ENCODE data around the gene PTGDR2. TPM values are rescaled to one million over a fixed set of nuclear protein-coding genes. Genes with fewer than 3 reads are reported as not detected.

Gene PTGDR2
- total RNA-seq, 1 donor from 2014 or later = not detected

DNA sequence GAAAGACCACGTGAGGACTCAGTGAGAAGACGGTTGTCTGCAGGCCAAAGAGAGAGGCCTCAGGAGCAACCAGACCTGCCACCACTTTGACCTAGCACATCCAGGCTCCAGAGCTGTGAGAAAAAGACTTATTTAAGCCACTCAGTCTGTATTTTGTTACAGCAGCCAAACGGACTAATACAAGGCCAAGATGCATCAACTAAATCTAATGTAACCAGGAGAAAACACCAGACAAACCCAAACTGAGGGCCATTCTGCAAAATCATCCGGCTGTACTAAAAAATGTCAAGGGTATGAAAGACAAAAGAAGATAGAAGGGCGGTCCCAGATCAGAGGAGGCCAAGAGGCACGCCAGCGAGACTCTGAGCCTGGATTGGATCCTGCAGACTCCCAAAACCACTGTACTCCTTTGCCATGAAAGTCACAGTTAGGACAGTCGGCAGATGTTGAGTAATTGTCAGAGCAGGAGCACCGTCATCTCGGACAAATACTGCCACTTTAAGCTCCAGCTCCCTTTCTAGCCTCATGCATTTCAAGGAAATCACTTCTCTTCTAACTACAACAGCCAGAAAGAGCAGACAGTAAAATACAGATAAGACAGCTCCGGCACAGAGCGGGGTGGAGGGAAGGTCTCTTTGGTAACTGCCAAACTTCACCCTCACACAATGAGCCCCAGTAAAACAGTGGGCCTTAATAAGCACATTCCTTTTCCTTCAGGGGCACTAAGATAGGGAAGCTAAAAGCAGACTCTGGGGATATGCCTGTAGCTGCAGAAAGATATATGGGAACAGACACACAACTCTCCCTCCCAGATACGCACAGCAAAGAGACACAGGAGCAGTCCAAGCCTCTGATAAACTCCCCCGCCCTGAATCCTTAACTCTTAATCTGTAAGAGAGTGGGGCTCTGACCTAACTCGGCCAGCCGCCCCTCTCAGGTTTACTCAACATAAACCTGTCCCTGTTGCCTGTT lies 8.1 kb upstream of the PTGDR2 start:
- Histone ChIP-seq H3K4me3 (ENCODE audit: low read depth, low read length) (no peak overlapping the region), H3K36me3 (ENCODE audit: control insufficient read depth, insufficient read depth, low read length) (no peaks in the 10 kb centered on the region), H3K27me3 (ENCODE audit: control insufficient read depth, insufficient read depth, low read length) (no peaks in the 10 kb centered on the region)
- TF ChIP-seq, protein P1, sequence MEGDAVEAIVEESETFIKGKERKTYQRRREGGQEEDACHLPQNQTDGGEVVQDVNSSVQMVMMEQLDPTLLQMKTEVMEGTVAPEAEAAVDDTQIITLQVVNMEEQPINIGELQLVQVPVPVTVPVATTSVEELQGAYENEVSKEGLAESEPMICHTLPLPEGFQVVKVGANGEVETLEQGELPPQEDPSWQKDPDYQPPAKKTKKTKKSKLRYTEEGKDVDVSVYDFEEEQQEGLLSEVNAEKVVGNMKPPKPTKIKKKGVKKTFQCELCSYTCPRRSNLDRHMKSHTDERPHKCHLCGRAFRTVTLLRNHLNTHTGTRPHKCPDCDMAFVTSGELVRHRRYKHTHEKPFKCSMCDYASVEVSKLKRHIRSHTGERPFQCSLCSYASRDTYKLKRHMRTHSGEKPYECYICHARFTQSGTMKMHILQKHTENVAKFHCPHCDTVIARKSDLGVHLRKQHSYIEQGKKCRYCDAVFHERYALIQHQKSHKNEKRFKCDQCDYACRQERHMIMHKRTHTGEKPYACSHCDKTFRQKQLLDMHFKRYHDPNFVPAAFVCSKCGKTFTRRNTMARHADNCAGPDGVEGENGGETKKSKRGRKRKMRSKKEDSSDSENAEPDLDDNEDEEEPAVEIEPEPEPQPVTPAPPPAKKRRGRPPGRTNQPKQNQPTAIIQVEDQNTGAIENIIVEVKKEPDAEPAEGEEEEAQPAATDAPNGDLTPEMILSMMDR (IDR thresholded peaks at IDR 0.05; ENCODE audit: insufficient read depth, low read length, poor library complexity, severe bottlenecking) = no peak
- DNase-seq (ENCODE audit: low read depth) = no peak

DNA sequence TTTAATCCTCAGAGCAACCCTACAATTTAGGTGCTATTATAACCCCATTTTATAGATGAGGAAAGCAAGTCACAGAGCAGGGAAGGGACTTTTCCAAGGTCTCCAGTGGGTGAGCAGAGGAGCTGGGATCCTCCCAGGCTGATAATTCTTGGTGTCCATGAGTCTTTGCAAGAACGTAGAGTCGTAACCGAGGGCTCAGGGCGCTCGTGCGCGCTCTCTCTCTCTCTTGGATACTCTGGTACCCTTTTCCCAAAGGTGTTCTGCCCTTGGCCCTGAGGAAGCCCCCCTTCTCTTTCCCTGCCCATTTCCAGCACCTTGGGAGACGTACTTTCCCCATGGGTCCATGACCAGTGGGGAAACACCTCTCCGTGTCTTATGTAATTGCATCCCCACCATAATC lies 6.4 kb upstream of the PTGDR2 start:
- DNase-seq (ENCODE audit: low read depth) = no peak
- TF ChIP-seq, protein P1 (IDR thresholded peaks at IDR 0.05; ENCODE audit: insufficient read depth, low read length, poor library complexity, severe bottlenecking) = no peak
- no peak overlapping the region for H3K4me3 ChIP-seq (ENCODE audit: low read depth, low read length)
- H3K36me3 ChIP-seq (ENCODE audit: control insufficient read depth, insufficient read depth, low read length) = no peaks in the 10 kb centered on the region
- no peaks in the 10 kb centered on the region for H3K27me3 ChIP-seq (ENCODE audit: control insufficient read depth, insufficient read depth, low read length)

DNA sequence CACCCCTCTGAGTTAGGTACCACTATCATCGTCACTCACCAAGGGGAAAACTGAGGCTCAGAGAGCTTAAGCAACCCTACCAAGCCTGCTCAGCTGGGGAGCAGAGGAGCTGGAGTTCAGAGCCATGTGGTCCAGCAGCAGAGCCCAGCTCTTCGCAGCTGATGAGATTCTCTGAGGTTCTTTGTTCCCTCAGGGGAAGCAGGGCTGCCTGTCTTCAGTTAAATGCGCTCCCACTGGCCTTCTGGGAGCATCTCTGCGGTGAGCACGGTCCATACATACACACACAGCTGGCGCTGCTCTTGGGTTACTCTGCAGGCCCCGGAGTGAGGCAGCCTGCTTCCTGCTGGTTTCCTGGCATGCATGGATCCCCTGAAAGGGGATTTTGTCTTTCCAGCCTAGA lies 5.2 kb upstream of the PTGDR2 start:
- H3K27me3 ChIP-seq (ENCODE audit: control insufficient read depth, insufficient read depth, low read length) = no peaks in the 10 kb centered on the region
- H3K36me3 ChIP-seq (ENCODE audit: control insufficient read depth, insufficient read depth, low read length) = no peaks in the 10 kb centered on the region
- no peak overlapping the region for H3K4me3 ChIP-seq (ENCODE audit: low read depth, low read length)
- TF ChIP-seq, protein P1 (IDR thresholded peaks at IDR 0.05; ENCODE audit: insufficient read depth, low read length, poor library complexity, severe bottlenecking) = no peak
- DNase-seq (ENCODE audit: low read depth) = no peak

DNA sequence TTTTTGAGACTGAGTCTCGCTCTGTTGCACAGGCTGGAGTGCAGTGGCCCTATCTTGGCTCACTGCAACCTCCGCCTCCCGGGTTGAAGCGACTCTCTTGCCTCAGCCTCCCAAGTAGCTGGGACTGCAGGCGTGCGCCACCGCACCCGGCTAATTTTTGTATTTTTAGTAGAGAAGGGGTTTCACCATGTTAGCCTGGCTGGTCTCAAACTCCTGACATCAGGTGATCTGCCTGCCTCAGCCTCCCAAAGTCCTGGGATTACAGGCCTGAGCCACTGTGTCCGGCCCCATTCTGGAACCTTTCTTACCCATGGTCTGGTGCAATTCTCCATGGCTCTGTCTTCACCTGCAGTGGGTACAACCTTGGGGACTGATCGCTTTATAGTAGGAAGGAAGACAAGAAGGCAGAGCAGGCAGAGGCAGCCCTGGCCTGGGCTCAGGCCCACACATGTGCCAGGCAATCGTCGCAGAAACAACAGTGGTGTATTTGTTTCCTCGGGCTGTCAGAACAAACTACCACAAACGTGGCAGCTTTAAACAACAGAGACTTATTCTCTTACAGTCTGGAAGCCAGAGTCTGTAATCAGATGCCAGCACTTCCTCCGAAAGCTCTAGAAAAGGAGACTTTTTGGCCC lies 4.0 kb upstream of the PTGDR2 start:
- H3K4me3 ChIP-seq (ENCODE audit: low read depth, low read length) = no peak overlapping the region
- DNase-seq (ENCODE audit: low read depth) = no peak
- TF ChIP-seq, protein P1 (IDR thresholded peaks at IDR 0.05; ENCODE audit: insufficient read depth, low read length, poor library complexity, severe bottlenecking) = no peak
- H3K36me3 ChIP-seq (ENCODE audit: control insufficient read depth, insufficient read depth, low read length) = no peaks in the 10 kb centered on the region
- H3K27me3 ChIP-seq (ENCODE audit: control insufficient read depth, insufficient read depth, low read length) = no peaks in the 10 kb centered on the region

DNA sequence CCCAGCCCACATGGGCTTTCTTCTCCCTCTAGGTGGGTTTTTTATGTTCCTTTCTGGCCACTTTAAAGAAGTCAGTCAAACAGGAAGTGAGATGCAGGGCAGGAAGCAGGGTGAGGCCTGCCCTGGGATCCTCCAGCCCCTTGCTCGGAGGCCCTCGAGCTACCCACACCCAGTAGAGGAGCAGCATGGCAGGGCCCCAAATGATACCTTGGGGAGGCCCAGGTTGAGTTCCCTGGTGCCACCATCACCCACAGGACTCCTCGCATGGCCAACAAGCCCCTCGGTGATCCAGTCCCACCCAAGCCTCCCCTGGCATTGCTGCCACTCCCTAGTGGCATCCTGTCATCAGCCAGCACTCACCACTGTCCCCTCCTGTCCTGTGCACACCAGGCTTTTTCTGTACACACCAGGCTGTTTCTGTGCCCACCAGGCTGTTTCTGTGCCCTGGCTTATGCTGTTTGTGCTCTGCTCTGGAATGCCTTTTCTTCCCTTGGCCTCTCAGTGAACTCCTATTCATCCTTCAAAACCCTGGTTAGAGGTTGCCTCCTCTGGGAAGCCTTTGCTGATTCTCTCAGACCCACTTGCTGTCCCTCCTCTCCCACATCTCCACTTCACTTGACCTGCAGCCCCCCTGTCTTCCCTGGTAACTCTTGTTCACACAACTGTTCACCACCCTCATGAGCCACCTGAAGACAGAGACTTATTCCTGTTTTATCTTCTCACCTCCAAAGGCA lies 3.1 kb upstream of the PTGDR2 start:
- TF ChIP-seq, protein P1 (IDR thresholded peaks at IDR 0.05; ENCODE audit: insufficient read depth, low read length, poor library complexity, severe bottlenecking) = no peak
- H3K36me3 ChIP-seq (ENCODE audit: control insufficient read depth, insufficient read depth, low read length) = no peaks in the 10 kb centered on the region
- no peak for DNase-seq (ENCODE audit: low read depth)
- H3K4me3 ChIP-seq (ENCODE audit: low read depth, low read length) = no peak overlapping the region
- H3K27me3 ChIP-seq (ENCODE audit: control insufficient read depth, insufficient read depth, low read length) = peaks cover 4% of the 10 kb centered on the region
